Gastroesophageal sphincter (tissue), 3 donors: ENCODE measurements around the gene UMAD1.

Experiments
- CTCF ChIP-seq, 4 experiments: fragments of 200-600 bp in 2 of 4; fragments of 450-650 bp in 2 of 4; sonication (generic) in 1 of 4; IDR thresholded peaks; one replicate each; pipeline ENCODE4 v1.5.1; 2017 to 2019; ENCODE audit warnings: antibody characterized with exemption in 4 of 4, mild to moderate bottlenecking in 2 of 4, moderate library complexity in 2 of 4
- POLR2A ChIP-seq, 2 donors: fragments of 450-650 bp; IDR thresholded peaks; one replicate each; pipeline ENCODE4 v1.6.1; 2017; ENCODE audit warnings: antibody characterized with exemption in 2 of 2, mild to moderate bottlenecking in 2 of 2, moderate library complexity in 1 of 2
- POLR2AphosphoS5 ChIP-seq: sonication (generic); formaldehyde crosslinking; IDR thresholded peaks from one replicate; pipeline ENCODE4 v1.6.1; 2017; ENCODE audit warnings: antibody characterized with exemption

GRCh38 chr7:7653593-7654187 lies 13.1 kb downstream of the UMAD1 start:
- TF ChIP-seq CTCF (IDR thresholded peaks at IDR 0.05) (peak in 2 of 4 experiments; percentile 11 to 34), POLR2AphosphoS5 (no peak), POLR2A (IDR thresholded peaks at IDR 0.05) (no peak)
